ENCODE data around the gene SEPHS1. TPM values are rescaled to one million over a fixed set of nuclear protein-coding genes. Genes with fewer than 3 reads are reported as not detected.

The SEPHS1 gene
- total RNA-seq, 1 donor from 2014 or later: 57.0 TPM

GRCh38 chr10:13298748-13299436 lies 49.2 kb downstream of the SEPHS1 start:
- no peak for DNase-seq (ENCODE audit: low read depth)
- Mint-ChIP-seq H3K9me3 (ENCODE audit: unreplicated experiment) (no peaks in the 10 kb centered on the region), H3K27ac (ENCODE audit: unreplicated experiment) (no peak overlapping the region), H3K36me3 (ENCODE audit: low read depth, unreplicated experiment) (no peaks in the 10 kb centered on the region), H3K4me3 (ENCODE audit: unreplicated experiment) (peak overlapping the region; percentile 85), H3K4me1 (ENCODE audit: low read depth, unreplicated experiment) (peaks cover 2% of the 10 kb centered on the region), H3K27me3 (ENCODE audit: low read depth, unreplicated experiment) (no peaks in the 10 kb centered on the region)
- Histone ChIP-seq H3K36me3 (ENCODE audit: insufficient read depth, low read length) (no peaks in the 10 kb centered on the region), H3K4me2 (ENCODE audit: low read length) (peak overlapping the region; percentile 88), H3K27me3 (ENCODE audit: insufficient read depth, low read length) (no peaks in the 10 kb centered on the region), H3K27ac (ENCODE audit: low read depth, low read length) (peak overlapping the region; percentile 55), H3K9me3 (ENCODE audit: insufficient read depth, low read depth, low read length) (no peaks in the 10 kb centered on the region), H3K9ac (ENCODE audit: low read length) (peak overlapping the region; percentile 83), H2AFZ (ENCODE audit: low read depth, low read length) (peak overlapping the region; percentile 93), H4K20me1 (ENCODE audit: insufficient read depth, low read length) (no peaks in the 10 kb centered on the region), H3K4me1 (ENCODE audit: insufficient read depth, low read length) (no peaks in the 10 kb centered on the region), H3K79me2 (ENCODE audit: insufficient read depth, low read length) (no peaks in the 10 kb centered on the region), H3K4me3 (ENCODE audit: insufficient read depth, low read depth, low read length) (peak overlapping the region; percentile 71)
- no peak for FAIRE-seq
- TF ChIP-seq EZH2 (IDR thresholded peaks at IDR 0.05; ENCODE audit: insufficient read depth, low read length) (no peak), CTCF (IDR thresholded peaks at IDR 0.05; ENCODE audit: insufficient read depth, low read depth, low read length) (no peak)

- H2AFZ ChIP-seq (ENCODE audit: low read depth, low read length): no peak overlapping the region
- no peak overlapping the region for H3K27ac ChIP-seq (ENCODE audit: low read depth, low read length)
- H4K20me1 ChIP-seq (ENCODE audit: insufficient read depth, low read length): no peaks in the 10 kb centered on the region
- FAIRE-seq (no peak), DNase-seq (ENCODE audit: low read depth) (no peak)
- no peaks in the 10 kb centered on the region for H3K36me3 ChIP-seq (ENCODE audit: insufficient read depth, low read length)
- no peak overlapping the region for H3K9ac ChIP-seq (ENCODE audit: low read length)
- H3K9me3 ChIP-seq (ENCODE audit: insufficient read depth, low read depth, low read length): no peaks in the 10 kb centered on the region
- no peak for TF ChIP-seq EZH2 (IDR thresholded peaks at IDR 0.05; ENCODE audit: insufficient read depth, low read length)
- no peak for TF ChIP-seq CTCF (IDR thresholded peaks at IDR 0.05; ENCODE audit: insufficient read depth, low read depth, low read length)
- Mint-ChIP-seq H3K27ac (ENCODE audit: unreplicated experiment) (no peak overlapping the region), H3K9me3 (ENCODE audit: unreplicated experiment) (no peaks in the 10 kb centered on the region), H3K27me3 (ENCODE audit: low read depth, unreplicated experiment) (no peaks in the 10 kb centered on the region), H3K36me3 (ENCODE audit: low read depth, unreplicated experiment) (no peaks in the 10 kb centered on the region), H3K4me1 (ENCODE audit: low read depth, unreplicated experiment) (no peaks in the 10 kb centered on the region), H3K4me3 (ENCODE audit: unreplicated experiment) (no peak overlapping the region)
- H3K79me2 ChIP-seq (ENCODE audit: insufficient read depth, low read length): no peaks in the 10 kb centered on the region
- H3K4me1 ChIP-seq (ENCODE audit: insufficient read depth, low read length): no peaks in the 10 kb centered on the region
- no peak overlapping the region for H3K4me2 ChIP-seq (ENCODE audit: low read length)
- no peak overlapping the region for H3K4me3 ChIP-seq (ENCODE audit: insufficient read depth, low read depth, low read length)
- no peaks in the 10 kb centered on the region for H3K27me3 ChIP-seq (ENCODE audit: insufficient read depth, low read length)
Measured at GRCh38 chr10:13296476-13296875, 51.6 kb downstream of the SEPHS1 start.

GRCh38 chr10:13294784-13295183 lies 53.3 kb downstream of the SEPHS1 start:
- H3K4me3 Mint-ChIP-seq (ENCODE audit: unreplicated experiment): no peak overlapping the region
- Histone ChIP-seq H3K9me3 (ENCODE audit: insufficient read depth, low read depth, low read length) (no peaks in the 10 kb centered on the region), H4K20me1 (ENCODE audit: insufficient read depth, low read length) (no peaks in the 10 kb centered on the region), H3K36me3 (ENCODE audit: insufficient read depth, low read length) (no peaks in the 10 kb centered on the region), H3K79me2 (ENCODE audit: insufficient read depth, low read length) (no peaks in the 10 kb centered on the region), H3K4me3 (ENCODE audit: insufficient read depth, low read depth, low read length) (no peak overlapping the region), H3K27ac (ENCODE audit: low read depth, low read length) (no peak overlapping the region), H3K27me3 (ENCODE audit: insufficient read depth, low read length) (no peaks in the 10 kb centered on the region), H3K4me2 (ENCODE audit: low read length) (no peak overlapping the region), H2AFZ (ENCODE audit: low read depth, low read length) (no peak overlapping the region), H3K9ac (ENCODE audit: low read length) (no peak overlapping the region), H3K4me1 (ENCODE audit: insufficient read depth, low read length) (no peaks in the 10 kb centered on the region)
- H3K27me3 Mint-ChIP-seq (ENCODE audit: low read depth, unreplicated experiment): no peaks in the 10 kb centered on the region
- H3K36me3 Mint-ChIP-seq (ENCODE audit: low read depth, unreplicated experiment): no peaks in the 10 kb centered on the region
- no peaks in the 10 kb centered on the region for H3K9me3 Mint-ChIP-seq (ENCODE audit: unreplicated experiment)
- H3K4me1 Mint-ChIP-seq (ENCODE audit: low read depth, unreplicated experiment): no peaks in the 10 kb centered on the region
- DNase-seq (ENCODE audit: low read depth): no peak
- no peak overlapping the region for H3K27ac Mint-ChIP-seq (ENCODE audit: unreplicated experiment)
- FAIRE-seq: no peak
- TF ChIP-seq EZH2 (IDR thresholded peaks at IDR 0.05; ENCODE audit: insufficient read depth, low read length) (no peak), CTCF (IDR thresholded peaks at IDR 0.05; ENCODE audit: insufficient read depth, low read depth, low read length) (no peak)

Data from astrocyte (in vitro differentiated cells and primary cell).